Measurements from ENCODE around the gene TMEM132D. TPM values are rescaled to one million over a fixed set of nuclear protein-coding genes. Genes with fewer than 3 reads are reported as not detected.

TMEM132D gene
- total RNA-seq, 4 donors from 2014 or later: 0.15 to 0.94 TPM; not detected in 2

DNA sequence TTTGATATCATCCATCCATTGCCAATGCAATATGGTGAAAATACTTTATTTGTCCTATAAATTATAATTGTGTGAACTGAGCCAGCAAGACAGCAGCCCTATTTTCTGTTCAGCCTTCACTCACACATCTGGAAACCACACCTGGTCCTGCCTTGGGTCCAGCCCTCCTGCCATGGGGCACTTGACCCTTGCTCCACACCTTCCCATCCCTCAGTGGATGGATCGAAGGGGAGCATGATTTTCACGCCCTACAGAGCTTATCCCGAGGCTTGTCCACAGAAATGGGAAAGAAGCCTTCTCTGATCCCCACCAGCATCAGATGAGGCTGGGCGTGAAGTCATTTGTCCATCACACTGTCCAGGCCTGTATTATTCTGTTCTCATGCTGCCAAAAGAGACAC lies 10.1 kb downstream of the TMEM132D start:
- Histone ChIP-seq H3K4me1 (no peaks in the 10 kb centered on the region), H3K27ac (no peak overlapping the region), H3K36me3 (no peaks in the 10 kb centered on the region), H3K4me3 (no peak overlapping the region), H3K27me3 (peaks cover 22% of the 10 kb centered on the region), H3K9me3 (no peaks in the 10 kb centered on the region)
- TF ChIP-seq, protein P1, sequence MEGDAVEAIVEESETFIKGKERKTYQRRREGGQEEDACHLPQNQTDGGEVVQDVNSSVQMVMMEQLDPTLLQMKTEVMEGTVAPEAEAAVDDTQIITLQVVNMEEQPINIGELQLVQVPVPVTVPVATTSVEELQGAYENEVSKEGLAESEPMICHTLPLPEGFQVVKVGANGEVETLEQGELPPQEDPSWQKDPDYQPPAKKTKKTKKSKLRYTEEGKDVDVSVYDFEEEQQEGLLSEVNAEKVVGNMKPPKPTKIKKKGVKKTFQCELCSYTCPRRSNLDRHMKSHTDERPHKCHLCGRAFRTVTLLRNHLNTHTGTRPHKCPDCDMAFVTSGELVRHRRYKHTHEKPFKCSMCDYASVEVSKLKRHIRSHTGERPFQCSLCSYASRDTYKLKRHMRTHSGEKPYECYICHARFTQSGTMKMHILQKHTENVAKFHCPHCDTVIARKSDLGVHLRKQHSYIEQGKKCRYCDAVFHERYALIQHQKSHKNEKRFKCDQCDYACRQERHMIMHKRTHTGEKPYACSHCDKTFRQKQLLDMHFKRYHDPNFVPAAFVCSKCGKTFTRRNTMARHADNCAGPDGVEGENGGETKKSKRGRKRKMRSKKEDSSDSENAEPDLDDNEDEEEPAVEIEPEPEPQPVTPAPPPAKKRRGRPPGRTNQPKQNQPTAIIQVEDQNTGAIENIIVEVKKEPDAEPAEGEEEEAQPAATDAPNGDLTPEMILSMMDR (IDR thresholded peaks at IDR 0.05): no peak
- TF ChIP-seq POLR2AphosphoS5 (IDR thresholded peaks at IDR 0.05): no peak
- TF ChIP-seq POLR2A (IDR thresholded peaks at IDR 0.05): no peak
- no peak for TF ChIP-seq EP300 (IDR thresholded peaks at IDR 0.05)
- WGBS, 2 donors (ENCODE audit: low coverage in 1 of 2): 95% methylated on average over 3 of the region's 4 CpGs; no CpG with 5 or more reads in 1 of the 2 donors
- ATAC-seq: no peak

DNA sequence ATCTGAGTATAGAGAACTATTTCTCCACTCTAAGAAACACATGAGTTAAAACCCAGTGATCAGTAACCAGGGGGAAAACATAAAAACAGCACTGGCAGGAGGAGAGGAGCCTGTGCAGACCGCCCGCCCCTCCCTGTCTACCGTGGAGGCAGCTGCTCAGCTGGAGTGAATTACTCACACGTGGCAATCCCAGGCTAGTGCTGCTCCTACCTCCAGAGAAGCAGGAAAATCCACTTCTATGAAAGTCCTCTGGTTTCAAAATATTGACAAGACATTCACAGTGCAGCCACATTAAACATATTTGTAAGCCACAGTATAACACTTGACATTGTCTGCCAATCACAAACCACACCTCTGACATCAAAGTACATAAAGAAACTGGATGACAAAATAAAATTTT lies 16.7 kb downstream of the TMEM132D start:
- WGBS, 2 donors (ENCODE audit: low coverage in 1 of 2): 0 to 8% methylated on average over 1 to 4 of the region's 4 CpGs
- TF ChIP-seq POLR2AphosphoS5 (IDR thresholded peaks at IDR 0.05) (no peak), EP300 (IDR thresholded peaks at IDR 0.05) (no peak), POLR2A (IDR thresholded peaks at IDR 0.05) (no peak)
- TF ChIP-seq, protein P1 (IDR thresholded peaks at IDR 0.05): no peak
- no peaks in the 10 kb centered on the region for H3K9me3 ChIP-seq
- H3K4me3 ChIP-seq: no peak overlapping the region
- H3K27me3 ChIP-seq: peaks cover 3% of the 10 kb centered on the region
- no peaks in the 10 kb centered on the region for H3K36me3 ChIP-seq
- no peak for ATAC-seq
- no peaks in the 10 kb centered on the region for H3K4me1 ChIP-seq
- no peak overlapping the region for H3K27ac ChIP-seq

DNA sequence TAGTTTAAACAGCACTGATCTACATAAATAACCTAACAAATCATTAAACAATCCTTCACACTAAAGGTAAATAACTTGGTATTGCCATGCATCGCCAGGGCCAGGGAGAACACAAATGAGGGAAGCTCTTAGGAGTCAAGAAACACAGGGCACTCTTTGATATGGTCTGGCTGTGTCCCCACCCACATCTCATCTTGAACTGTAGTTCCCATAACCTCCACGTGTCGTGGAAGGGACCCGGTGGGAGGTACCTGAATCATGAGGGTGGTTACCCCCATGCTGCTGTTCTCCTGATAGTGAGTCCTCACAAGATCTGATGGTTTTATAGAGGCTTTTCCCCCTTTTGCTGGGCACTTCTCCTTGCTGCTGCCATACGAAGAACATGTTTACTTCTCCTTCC lies 17.3 kb downstream of the TMEM132D start:
- 49 to 63% methylated on average over 5 of the region's 5 CpGs for WGBS, 2 donors (ENCODE audit: low coverage in 1 of 2)

DNA sequence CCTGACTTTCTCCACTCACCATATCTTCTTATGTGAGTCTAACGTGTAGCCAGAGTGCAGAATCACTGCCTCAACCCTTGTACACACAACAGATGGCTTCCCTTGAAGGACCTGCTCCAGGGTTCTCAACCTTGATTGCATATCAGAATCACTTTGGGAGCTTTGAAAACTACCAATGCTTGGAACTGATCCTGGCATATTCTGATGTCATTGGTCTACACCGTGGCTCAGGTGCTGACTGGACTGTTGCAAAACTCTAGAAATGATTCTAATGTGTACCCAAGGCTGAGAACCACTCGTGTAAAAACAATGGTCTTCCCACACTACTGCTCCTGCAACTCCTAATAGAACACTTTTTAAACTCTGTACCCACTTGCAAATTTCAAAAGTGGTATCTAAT lies 18.5 kb downstream of the TMEM132D start:
- Histone ChIP-seq H3K27ac (no peak overlapping the region), H3K4me3 (no peak overlapping the region), H3K4me1 (no peaks in the 10 kb centered on the region), H3K27me3 (peaks cover 3% of the 10 kb centered on the region), H3K9me3 (no peaks in the 10 kb centered on the region), H3K36me3 (no peaks in the 10 kb centered on the region)
- WGBS, 2 donors (ENCODE audit: low coverage in 1 of 2): 35 to 55% methylated on average over 2 to 3 of the region's 3 CpGs
- no peak for TF ChIP-seq POLR2A (IDR thresholded peaks at IDR 0.05)
- TF ChIP-seq POLR2AphosphoS5 (IDR thresholded peaks at IDR 0.05): no peak
- TF ChIP-seq EP300 (IDR thresholded peaks at IDR 0.05): no peak
- TF ChIP-seq, protein P1 (IDR thresholded peaks at IDR 0.05): no peak
- no peak for ATAC-seq

More for the DNA sequence above, 17.3 kb downstream of the TMEM132D start:
- no peak overlapping the region for H3K27ac ChIP-seq
- ATAC-seq: no peak
- no peaks in the 10 kb centered on the region for H3K9me3 ChIP-seq
- no peaks in the 10 kb centered on the region for H3K36me3 ChIP-seq
- H3K4me1 ChIP-seq: no peaks in the 10 kb centered on the region
- no peak for TF ChIP-seq POLR2A (IDR thresholded peaks at IDR 0.05)
- TF ChIP-seq, protein P1 (IDR thresholded peaks at IDR 0.05): no peak
- no peak for TF ChIP-seq POLR2AphosphoS5 (IDR thresholded peaks at IDR 0.05)
- H3K27me3 ChIP-seq: peaks cover 3% of the 10 kb centered on the region
- no peak overlapping the region for H3K4me3 ChIP-seq

DNA sequence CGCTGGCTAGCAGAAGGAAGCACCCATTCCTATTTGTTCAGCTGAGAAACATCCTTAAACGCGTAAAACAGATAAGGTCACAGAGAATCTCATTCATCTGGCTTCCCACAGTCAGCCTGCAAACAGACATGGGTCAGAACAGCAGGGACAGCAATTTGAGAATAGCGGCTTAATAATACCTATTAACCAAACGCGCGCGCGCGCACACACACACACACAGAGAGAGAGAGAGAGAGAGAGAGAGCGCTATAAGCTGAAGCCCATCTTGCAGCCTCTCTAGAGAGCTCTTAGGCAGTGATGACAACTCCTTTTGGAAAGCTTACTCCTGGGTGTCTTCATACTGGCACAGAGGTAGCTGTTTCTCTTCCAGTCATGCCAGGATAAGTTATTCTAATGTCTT lies 26.4 kb downstream of the TMEM132D start:
- H3K27ac ChIP-seq: no peak overlapping the region
- peaks cover 0 to 11% (median 0%) of the 10 kb centered on the region in 3 donors for H3K9me3 ChIP-seq
- TF ChIP-seq POLR2A (IDR thresholded peaks at IDR 0.05): no peak
- H3K4me3 ChIP-seq: no peak overlapping the region
- 79 to 83% methylated on average over 9 to 10 of the region's 11 CpGs for WGBS, 2 donors (ENCODE audit: low coverage in 1 of 2)
- H3K36me3 ChIP-seq: no peaks in the 10 kb centered on the region
- H3K27me3 ChIP-seq: peaks cover 12% of the 10 kb centered on the region
- H3K4me1 ChIP-seq: no peaks in the 10 kb centered on the region
- ATAC-seq: no peak

Data from gastroesophageal sphincter (tissue), 4 donors.